Trophoblast cell (in vitro differentiated cells and primary cell): Measurements from ENCODE around the gene FXN.
"Not testable (repeated sequence)": the region's sequence is repeated elsewhere in the genome, so short reads cannot be mapped to it uniquely, and the experiment has no call there.

Source experiments
- DNase-seq, 2 donors: peaks; one replicate each; pipeline ENCODE4 v3.0.0-alpha.2; 2016
- H2AFZ ChIP-seq: 2 replicates; pipeline ENCODE4 v1.6.1; 2013; ENCODE audit warnings: low read length, moderate library complexity, mild to moderate bottlenecking; ENCODE audit not compliant: insufficient read depth, poor library complexity
- H2AK5ac ChIP-seq: 2 replicates; pipeline ENCODE4 v1.6.1; 2013; ENCODE audit warnings: mild to moderate bottlenecking, low read length
- H2BK120ac ChIP-seq: 2 replicates; pipeline ENCODE4 v1.6.1; 2013; ENCODE audit warnings: low read length, mild to moderate bottlenecking, moderate library complexity; ENCODE audit not compliant: insufficient read depth, poor library complexity
- H2BK12ac ChIP-seq: 2 replicates; pipeline ENCODE4 v1.6.1; 2013; ENCODE audit warnings: mild to moderate bottlenecking, low read length, moderate library complexity
- H2BK5ac ChIP-seq: 2 replicates; pipeline ENCODE4 v1.6.1; 2013; ENCODE audit warnings: low read length, low read depth, moderate library complexity, mild to moderate bottlenecking; ENCODE audit not compliant: poor library complexity
- H3K14ac ChIP-seq: 2 replicates; pipeline ENCODE4 v1.6.1; 2013; ENCODE audit warnings: mild to moderate bottlenecking, low read length
- H3K18ac ChIP-seq: 2 replicates; pipeline ENCODE4 v1.6.1; 2013; ENCODE audit warnings: mild to moderate bottlenecking, low read length
- H3K23ac ChIP-seq: 2 replicates; pipeline ENCODE4 v1.6.1; 2013; ENCODE audit warnings: low read length
- H3K27ac ChIP-seq: 2 replicates; pipeline ENCODE4 v1.5.1; 2013; ENCODE audit warnings: low read depth, mild to moderate bottlenecking, inconsistent platforms, low read length, moderate library complexity
- H3K27me3 ChIP-seq: 2 replicates; pipeline ENCODE4 v1.6.1; 2013; ENCODE audit warnings: inconsistent platforms, mild to moderate bottlenecking, low read length, moderate library complexity; ENCODE audit not compliant: insufficient read depth
- H3K36me3 ChIP-seq, 2 experiments: 1 replicate in 1 of 2; 2 replicates in 1 of 2; pipeline ENCODE4 v1.6.1; 2013; ENCODE audit warnings: low read length in 2 of 2, mild to moderate bottlenecking in 2 of 2, moderate library complexity in 1 of 2; ENCODE audit not compliant: insufficient read depth in 2 of 2, control insufficient read depth in 1 of 2
- H3K4ac ChIP-seq: 2 replicates; pipeline ENCODE4 v1.6.1; 2013; ENCODE audit warnings: low read depth, mild to moderate bottlenecking, low read length, moderate library complexity
- H3K4me1 ChIP-seq, 2 experiments: 1 replicate in 1 of 2; 2 replicates in 1 of 2; pipeline ENCODE4 v1.6.1; 2013; ENCODE audit warnings: low read length in 2 of 2, mild to moderate bottlenecking in 2 of 2, moderate library complexity in 1 of 2; ENCODE audit not compliant: insufficient read depth in 2 of 2, control insufficient read depth in 1 of 2
- H3K4me2 ChIP-seq: 2 replicates; pipeline ENCODE4 v1.6.1; 2013; ENCODE audit warnings: inconsistent platforms, mild to moderate bottlenecking, low read length, moderate library complexity
- H3K4me3 ChIP-seq: 2 replicates; pipeline ENCODE4 v1.5.1; 2013; ENCODE audit warnings: mild to moderate bottlenecking, low read depth, low read length, inconsistent platforms
- H3K79me1 ChIP-seq: one replicate; pipeline ENCODE4 v1.6.1; 2013; ENCODE audit warnings: low read length
- H3K79me2 ChIP-seq: 2 replicates; pipeline ENCODE4 v1.6.1; 2013; ENCODE audit warnings: low read length, mild to moderate bottlenecking; ENCODE audit not compliant: control insufficient read depth, insufficient read depth, poor library complexity
- H3K9ac ChIP-seq: 2 replicates; pipeline ENCODE4 v1.6.1; 2013; ENCODE audit warnings: mild to moderate bottlenecking, low read length
- H3K9me3 ChIP-seq: 2 replicates; pipeline ENCODE4 v1.6.1; 2013; ENCODE audit warnings: low read depth, mild to moderate bottlenecking, control low read depth, inconsistent platforms, low read length; ENCODE audit not compliant: insufficient read depth
- H4K12ac ChIP-seq: 2 replicates; pipeline ENCODE4 v1.6.1; 2013; ENCODE audit warnings: low read depth, mild to moderate bottlenecking, low read length, moderate library complexity
- H4K8ac ChIP-seq: 2 replicates; pipeline ENCODE4 v1.6.1; 2013; ENCODE audit warnings: low read depth, mild to moderate bottlenecking, low read length, moderate library complexity
- H4K91ac ChIP-seq: one replicate; pipeline ENCODE4 v1.6.1; 2013; ENCODE audit warnings: low read depth, mild to moderate bottlenecking, low read length, moderate library complexity
- WGBS: extraction: QIAGEN DNeasy Blood & Tissue Kit; methylation state at CpG from one replicate; pipeline ENCODE4 v1.1.7; 2013; ENCODE audit warnings: missing lambda C conversion rate; ENCODE audit not compliant: insufficient read length, insufficient coverage; ENCODE audit errors: extremely low coverage; 5-methylcytosine and 5-hydroxymethylcytosine counted together

The FXN gene

GRCh38 chr9:69103348-69103996 is 67.9 kb downstream of the FXN start:
- H4K91ac ChIP-seq, H3K36me3 ChIP-seq, H2BK120ac ChIP-seq, H3K79me2 ChIP-seq, H3K18ac ChIP-seq, H3K27ac ChIP-seq, H3K9ac ChIP-seq, H3K4me2 ChIP-seq, H4K8ac ChIP-seq, H2BK12ac ChIP-seq, H3K9me3 ChIP-seq, H2AK5ac ChIP-seq, H3K23ac ChIP-seq, DNase-seq, H3K4me1 ChIP-seq, H2AFZ ChIP-seq, H3K79me1 ChIP-seq, H2BK5ac ChIP-seq, H4K12ac ChIP-seq, H3K27me3 ChIP-seq, H3K4me3 ChIP-seq, H3K14ac ChIP-seq, H3K4ac ChIP-seq: not testable (repeated sequence)
- WGBS, result no CpG with 5 or more reads among the region's 7 CpGs

GRCh38 chr9:69104830-69105527 is 69.4 kb downstream of the FXN start:
- Histone ChIP-seq H3K9me3 (no peaks in the 10 kb centered on the region), H3K4me1 (peaks cover 0 to 3% of the 10 kb centered on the region in 2 experiments), H3K36me3 (no peaks in the 10 kb centered on the region), H2AK5ac (no peak overlapping the region), H3K23ac (no peak overlapping the region), H2BK120ac (no peak overlapping the region), H2BK12ac (no peak overlapping the region), H3K9ac (no peak overlapping the region), H3K27me3 (no peaks in the 10 kb centered on the region), H3K4me3 (no peak overlapping the region), H2BK5ac (no peak overlapping the region), H3K18ac (no peak overlapping the region), H4K8ac (no peak overlapping the region), H2AFZ (no peak overlapping the region), H3K79me2 (no peaks in the 10 kb centered on the region), H3K14ac (no peak overlapping the region), H4K12ac (no peak overlapping the region), H3K4me2 (no peak overlapping the region), H4K91ac (no peak overlapping the region), H3K27ac (no peak overlapping the region), H3K4ac (no peak overlapping the region), H3K79me1 (peaks cover 1% of the 10 kb centered on the region)
- peak; percentile 80 to 87 for DNase-seq
- WGBS, result no CpG with 5 or more reads among the region's 2 CpGs

- H3K18ac ChIP-seq, result no peak overlapping the region
Observed at GRCh38 chr9:69107771-69108170, 72.2 kb downstream of the FXN start.

GRCh38 chr9:69108706-69109105 is 73.2 kb downstream of the FXN start:
- not testable (repeated sequence) for H3K9ac ChIP-seq, H3K9me3 ChIP-seq, H2AK5ac ChIP-seq, H4K8ac ChIP-seq, H4K12ac ChIP-seq, H3K79me2 ChIP-seq, H3K4me2 ChIP-seq, H3K27me3 ChIP-seq, H3K23ac ChIP-seq, H3K4ac ChIP-seq, H2AFZ ChIP-seq, H3K36me3 ChIP-seq, H3K14ac ChIP-seq, H2BK5ac ChIP-seq, H3K4me3 ChIP-seq, H4K91ac ChIP-seq, H2BK120ac ChIP-seq, H3K79me1 ChIP-seq, H3K27ac ChIP-seq, H3K4me1 ChIP-seq, H2BK12ac ChIP-seq, H3K18ac ChIP-seq
- WGBS, result no CpG with 5 or more reads among the region's 14 CpGs
- peak; percentile 76 to 80 for DNase-seq

More at GRCh38 chr9:69107771-69108170, 72.2 kb downstream of the FXN start:
- no peak overlapping the region for H3K4me3 ChIP-seq
- H3K4ac ChIP-seq, result no peak overlapping the region
- H3K27ac ChIP-seq, result no peak overlapping the region
- WGBS, result no CpG with 5 or more reads among the region's 3 CpGs
- no peak overlapping the region for H4K12ac ChIP-seq
- H3K9ac ChIP-seq, result no peak overlapping the region
- no peak overlapping the region for H3K4me2 ChIP-seq
- H4K91ac ChIP-seq, result no peak overlapping the region
- H2BK120ac ChIP-seq, result no peak overlapping the region
- peaks cover 0 to 3% of the 10 kb centered on the region in 2 experiments for H3K4me1 ChIP-seq
- no peaks in the 10 kb centered on the region for H3K36me3 ChIP-seq
- no peak overlapping the region for H2BK12ac ChIP-seq
- H3K79me2 ChIP-seq, result no peaks in the 10 kb centered on the region
- H3K27me3 ChIP-seq, result no peaks in the 10 kb centered on the region
- no peak overlapping the region for H2AK5ac ChIP-seq
- no peak overlapping the region for H3K14ac ChIP-seq
- DNase-seq, result peak in 1 of 2 donors; percentile 0
- H2AFZ ChIP-seq, result no peak overlapping the region
- no peak overlapping the region for H3K23ac ChIP-seq
- no peaks in the 10 kb centered on the region for H3K9me3 ChIP-seq
- H3K79me1 ChIP-seq, result peaks cover 1% of the 10 kb centered on the region
- H2BK5ac ChIP-seq, result no peak overlapping the region
- no peak overlapping the region for H4K8ac ChIP-seq
